ENCODE measurements around the gene SFMBT1. TPM values are rescaled to one million over a fixed set of nuclear protein-coding genes. Genes with fewer than 3 reads are reported as not detected.

SFMBT1 gene
- total and polyA plus RNA-seq, 5 donors from 2014 or later, result 13.1 to 31.4 (median 16.7) TPM

- H3K27ac Mint-ChIP-seq, result peak overlapping the region in 1 of 3 donors; percentile 69
- H3K9me3 Mint-ChIP-seq, result no peaks in the 10 kb centered on the region
- no peak overlapping the region for H3K4me3 ChIP-seq (ENCODE audit: low read depth, low read length)
- DNase-seq (no peak), ATAC-seq (ENCODE audit: low read depth in 2 of 2) (no peak)
- H3K27ac ChIP-seq (ENCODE audit: insufficient read depth, low read length, poor library complexity, severe bottlenecking), result no peak overlapping the region
- peaks cover 23 to 72% (median 46%) of the 10 kb centered on the region in 4 donors for H3K4me1 Mint-ChIP-seq
- no peak overlapping the region for H3K4me3 Mint-ChIP-seq
- H3K36me3 Mint-ChIP-seq, result peaks cover 13% of the 10 kb centered on the region
- H3K27me3 ChIP-seq (ENCODE audit: control insufficient read depth, insufficient read depth, low read length), result no peaks in the 10 kb centered on the region
- no peaks in the 10 kb centered on the region for H3K9me3 ChIP-seq (ENCODE audit: control insufficient read depth in 2 of 2, low read length in 2 of 2)
- peaks cover 13% of the 10 kb centered on the region for H3K36me3 ChIP-seq (ENCODE audit: control insufficient read depth, insufficient read depth, low read length)
- H3K27me3 Mint-ChIP-seq, result no peaks in the 10 kb centered on the region
- H3K4me1 ChIP-seq (ENCODE audit: control insufficient read depth, insufficient read depth, low read length, poor library complexity, severe bottlenecking), result peaks cover 5% of the 10 kb centered on the region
Observed at GRCh38 chr3:52880047-52880446, 165.8 kb downstream of the SFMBT1 start.

GRCh38 chr3:52879581-52879980 is 166.3 kb downstream of the SFMBT1 start:
- no peak for ATAC-seq (ENCODE audit: low read depth in 2 of 2)
- Histone ChIP-seq H3K9me3 (ENCODE audit: control insufficient read depth in 2 of 2, low read length in 2 of 2) (no peaks in the 10 kb centered on the region), H3K27ac (ENCODE audit: insufficient read depth, low read length, poor library complexity, severe bottlenecking) (no peak overlapping the region), H3K4me3 (ENCODE audit: low read depth, low read length) (no peak overlapping the region), H3K27me3 (ENCODE audit: control insufficient read depth, insufficient read depth, low read length) (no peaks in the 10 kb centered on the region), H3K4me1 (ENCODE audit: control insufficient read depth, insufficient read depth, low read length, poor library complexity, severe bottlenecking) (peaks cover 10% of the 10 kb centered on the region), H3K36me3 (ENCODE audit: control insufficient read depth, insufficient read depth, low read length) (peaks cover 12% of the 10 kb centered on the region)
- Mint-ChIP-seq H3K4me1 (peaks cover 28 to 72% (median 49%) of the 10 kb centered on the region in 4 donors), H3K27ac (no peak overlapping the region), H3K36me3 (peaks cover 12% of the 10 kb centered on the region), H3K4me3 (no peak overlapping the region), H3K27me3 (no peaks in the 10 kb centered on the region), H3K9me3 (no peaks in the 10 kb centered on the region)
- no peak for DNase-seq

- H3K36me3 Mint-ChIP-seq, result peaks cover 10% of the 10 kb centered on the region
- ATAC-seq (ENCODE audit: low read depth in 2 of 2) (no peak), DNase-seq (no peak)
- H3K27me3 Mint-ChIP-seq, result no peaks in the 10 kb centered on the region
- Histone ChIP-seq H3K4me3 (ENCODE audit: low read depth, low read length) (no peak overlapping the region), H3K9me3 (ENCODE audit: control insufficient read depth in 2 of 2, low read length in 2 of 2) (no peaks in the 10 kb centered on the region), H3K27me3 (ENCODE audit: control insufficient read depth, insufficient read depth, low read length) (no peaks in the 10 kb centered on the region), H3K36me3 (ENCODE audit: control insufficient read depth, insufficient read depth, low read length) (peaks cover 12% of the 10 kb centered on the region), H3K27ac (ENCODE audit: insufficient read depth, low read length, poor library complexity, severe bottlenecking) (no peak overlapping the region), H3K4me1 (ENCODE audit: control insufficient read depth, insufficient read depth, low read length, poor library complexity, severe bottlenecking) (peaks cover 14% of the 10 kb centered on the region)
- H3K4me1 Mint-ChIP-seq, result peaks cover 32 to 76% (median 52%) of the 10 kb centered on the region in 4 donors
- H3K27ac Mint-ChIP-seq, result no peak overlapping the region
- H3K9me3 Mint-ChIP-seq, result no peaks in the 10 kb centered on the region
- H3K4me3 Mint-ChIP-seq, result no peak overlapping the region
Observed at GRCh38 chr3:52879090-52879489, 166.8 kb downstream of the SFMBT1 start.

- H3K27me3 Mint-ChIP-seq, result no peaks in the 10 kb centered on the region
- H3K9me3 ChIP-seq (ENCODE audit: control insufficient read depth in 2 of 2, low read length in 2 of 2), result no peaks in the 10 kb centered on the region
- H3K27me3 ChIP-seq (ENCODE audit: control insufficient read depth, insufficient read depth, low read length), result no peaks in the 10 kb centered on the region
- H3K4me1 ChIP-seq (ENCODE audit: control insufficient read depth, insufficient read depth, low read length, poor library complexity, severe bottlenecking), result peaks cover 14% of the 10 kb centered on the region
- no peak overlapping the region for H3K27ac ChIP-seq (ENCODE audit: insufficient read depth, low read length, poor library complexity, severe bottlenecking)
- H3K36me3 Mint-ChIP-seq, result peaks cover 10% of the 10 kb centered on the region
- ATAC-seq (ENCODE audit: low read depth in 2 of 2) (no peak), DNase-seq (no peak)
- H3K4me3 ChIP-seq (ENCODE audit: low read depth, low read length), result no peak overlapping the region
- H3K4me1 Mint-ChIP-seq, result peaks cover 21 to 73% (median 54%) of the 10 kb centered on the region in 4 donors
- no peak overlapping the region for H3K4me3 Mint-ChIP-seq
- H3K36me3 ChIP-seq (ENCODE audit: control insufficient read depth, insufficient read depth, low read length), result peaks cover 12% of the 10 kb centered on the region
- H3K27ac Mint-ChIP-seq, result no peak overlapping the region
- no peaks in the 10 kb centered on the region for H3K9me3 Mint-ChIP-seq
Observed at GRCh38 chr3:52877085-52877484, 168.8 kb downstream of the SFMBT1 start.

GRCh38 chr3:52874864-52875587 is 170.8 kb downstream of the SFMBT1 start:
- no peak overlapping the region for H3K27ac ChIP-seq (ENCODE audit: insufficient read depth, low read length, poor library complexity, severe bottlenecking)

GRCh38 chr3:52874160-52874701 is 171.6 kb downstream of the SFMBT1 start:
- Histone ChIP-seq H3K4me1 (ENCODE audit: control insufficient read depth, insufficient read depth, low read length, poor library complexity, severe bottlenecking) (peaks cover 14% of the 10 kb centered on the region), H3K4me3 (ENCODE audit: low read depth, low read length) (no peak overlapping the region), H3K36me3 (ENCODE audit: control insufficient read depth, insufficient read depth, low read length) (peaks cover 6% of the 10 kb centered on the region), H3K27ac (ENCODE audit: insufficient read depth, low read length, poor library complexity, severe bottlenecking) (no peak overlapping the region), H3K27me3 (ENCODE audit: control insufficient read depth, insufficient read depth, low read length) (no peaks in the 10 kb centered on the region), H3K9me3 (ENCODE audit: control insufficient read depth in 2 of 2, low read length in 2 of 2) (no peaks in the 10 kb centered on the region)
- peak overlapping the region in 1 of 4 donors; percentile 42 for H3K4me3 Mint-ChIP-seq
- DNase-seq (peak in 1 of 3 donors; percentile 30), ATAC-seq (ENCODE audit: low read depth in 2 of 2) (no peak)
- H3K27me3 Mint-ChIP-seq, result no peaks in the 10 kb centered on the region
- peaks cover 34 to 61% (median 47%) of the 10 kb centered on the region in 4 donors for H3K4me1 Mint-ChIP-seq
- H3K36me3 Mint-ChIP-seq, result peaks cover 10% of the 10 kb centered on the region
- H3K27ac Mint-ChIP-seq, result peak overlapping the region in 2 of 3 donors; percentile 38 to 70
- peaks cover 0 to 1% (median 0%) of the 10 kb centered on the region in 7 donors for H3K9me3 Mint-ChIP-seq

More at GRCh38 chr3:52874864-52875587, 170.8 kb downstream of the SFMBT1 start:
- H3K27ac Mint-ChIP-seq, result peak overlapping the region; percentile 38 to 70 (median 38)
- peaks cover 14% of the 10 kb centered on the region for H3K4me1 ChIP-seq (ENCODE audit: control insufficient read depth, insufficient read depth, low read length, poor library complexity, severe bottlenecking)
- H3K36me3 ChIP-seq (ENCODE audit: control insufficient read depth, insufficient read depth, low read length), result peaks cover 12% of the 10 kb centered on the region
- peaks cover 10% of the 10 kb centered on the region for H3K36me3 Mint-ChIP-seq
- H3K27me3 Mint-ChIP-seq, result no peaks in the 10 kb centered on the region
- no peak overlapping the region for H3K4me3 ChIP-seq (ENCODE audit: low read depth, low read length)
- DNase-seq, result peak in 1 of 3 donors; percentile 32
- H3K4me3 Mint-ChIP-seq, result peak overlapping the region in 2 of 4 donors; percentile 13 to 66
- no peaks in the 10 kb centered on the region for H3K27me3 ChIP-seq (ENCODE audit: control insufficient read depth, insufficient read depth, low read length)
- peaks cover 29 to 60% (median 47%) of the 10 kb centered on the region in 4 donors for H3K4me1 Mint-ChIP-seq
- H3K9me3 Mint-ChIP-seq, result peaks cover 0 to 1% (median 0%) of the 10 kb centered on the region in 7 donors
- ATAC-seq (ENCODE audit: low read depth in 2 of 2), result no peak
- no peaks in the 10 kb centered on the region for H3K9me3 ChIP-seq (ENCODE audit: control insufficient read depth in 2 of 2, low read length in 2 of 2)

GRCh38 chr3:52873433-52874159 is 172.3 kb downstream of the SFMBT1 start:
- no peaks in the 10 kb centered on the region for H3K27me3 Mint-ChIP-seq
- H3K9me3 Mint-ChIP-seq, result peaks cover 0 to 1% (median 0%) of the 10 kb centered on the region in 7 donors
- peaks cover 14% of the 10 kb centered on the region for H3K4me1 ChIP-seq (ENCODE audit: control insufficient read depth, insufficient read depth, low read length, poor library complexity, severe bottlenecking)
- H3K4me3 Mint-ChIP-seq, result no peak overlapping the region
- H3K36me3 ChIP-seq (ENCODE audit: control insufficient read depth, insufficient read depth, low read length), result peaks cover under 1% of the 10 kb centered on the region
- H3K4me1 Mint-ChIP-seq, result peaks cover 29 to 63% (median 47%) of the 10 kb centered on the region in 4 donors
- no peaks in the 10 kb centered on the region for H3K27me3 ChIP-seq (ENCODE audit: control insufficient read depth, insufficient read depth, low read length)
- ATAC-seq (ENCODE audit: low read depth in 2 of 2) (no peak), DNase-seq (peak in 1 of 3 donors; percentile 29)
- peaks cover 5% of the 10 kb centered on the region for H3K36me3 Mint-ChIP-seq
- H3K27ac ChIP-seq (ENCODE audit: insufficient read depth, low read length, poor library complexity, severe bottlenecking), result no peak overlapping the region
- H3K9me3 ChIP-seq (ENCODE audit: control insufficient read depth in 2 of 2, low read length in 2 of 2), result no peaks in the 10 kb centered on the region
- peak overlapping the region in 2 of 3 donors; percentile 70 to 72 for H3K27ac Mint-ChIP-seq
- no peak overlapping the region for H3K4me3 ChIP-seq (ENCODE audit: low read depth, low read length)

Measured in CD4-positive, CD25-positive, alpha-beta regulatory T cell (primary cell).